GM20000 (cell line): ENCODE data around the gene SAP130.

Experiments used
- DNase-seq: peaks from one replicate; pipeline ENCODE4 v3.0.0; 2012; ENCODE audit warnings: low spot score
- TF ChIP-seq, protein P1 (sequence below): IDR thresholded peaks from 2 replicates; pipeline ENCODE4 v1.5.1; 2012; ENCODE audit warnings: mild to moderate bottlenecking, control low read depth; ENCODE audit errors: extremely low read depth, missing control alignments

SAP130 gene

DNA sequence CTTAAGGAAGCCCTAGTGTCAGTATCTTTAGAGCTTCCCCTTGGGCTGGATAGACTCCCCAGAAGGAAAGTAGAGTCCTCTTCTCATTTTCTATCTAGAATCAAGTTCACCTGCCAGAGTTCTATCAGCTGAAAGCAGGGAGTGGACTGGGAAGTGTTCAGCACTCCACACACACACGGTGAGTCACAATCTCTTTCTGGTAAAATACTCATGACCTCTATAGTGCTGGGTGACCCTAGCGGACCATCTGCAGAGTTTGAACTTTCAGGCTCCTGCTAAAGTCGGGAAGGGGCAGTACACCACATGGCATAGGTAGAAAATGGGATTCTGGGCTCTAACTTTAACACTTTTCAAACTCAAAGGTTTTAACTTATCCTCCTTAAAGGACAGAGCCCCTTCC lies 43.3 kb downstream of the SAP130 start:
- TF ChIP-seq, protein P1, sequence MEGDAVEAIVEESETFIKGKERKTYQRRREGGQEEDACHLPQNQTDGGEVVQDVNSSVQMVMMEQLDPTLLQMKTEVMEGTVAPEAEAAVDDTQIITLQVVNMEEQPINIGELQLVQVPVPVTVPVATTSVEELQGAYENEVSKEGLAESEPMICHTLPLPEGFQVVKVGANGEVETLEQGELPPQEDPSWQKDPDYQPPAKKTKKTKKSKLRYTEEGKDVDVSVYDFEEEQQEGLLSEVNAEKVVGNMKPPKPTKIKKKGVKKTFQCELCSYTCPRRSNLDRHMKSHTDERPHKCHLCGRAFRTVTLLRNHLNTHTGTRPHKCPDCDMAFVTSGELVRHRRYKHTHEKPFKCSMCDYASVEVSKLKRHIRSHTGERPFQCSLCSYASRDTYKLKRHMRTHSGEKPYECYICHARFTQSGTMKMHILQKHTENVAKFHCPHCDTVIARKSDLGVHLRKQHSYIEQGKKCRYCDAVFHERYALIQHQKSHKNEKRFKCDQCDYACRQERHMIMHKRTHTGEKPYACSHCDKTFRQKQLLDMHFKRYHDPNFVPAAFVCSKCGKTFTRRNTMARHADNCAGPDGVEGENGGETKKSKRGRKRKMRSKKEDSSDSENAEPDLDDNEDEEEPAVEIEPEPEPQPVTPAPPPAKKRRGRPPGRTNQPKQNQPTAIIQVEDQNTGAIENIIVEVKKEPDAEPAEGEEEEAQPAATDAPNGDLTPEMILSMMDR = no peak
- no peak for DNase-seq

DNA sequence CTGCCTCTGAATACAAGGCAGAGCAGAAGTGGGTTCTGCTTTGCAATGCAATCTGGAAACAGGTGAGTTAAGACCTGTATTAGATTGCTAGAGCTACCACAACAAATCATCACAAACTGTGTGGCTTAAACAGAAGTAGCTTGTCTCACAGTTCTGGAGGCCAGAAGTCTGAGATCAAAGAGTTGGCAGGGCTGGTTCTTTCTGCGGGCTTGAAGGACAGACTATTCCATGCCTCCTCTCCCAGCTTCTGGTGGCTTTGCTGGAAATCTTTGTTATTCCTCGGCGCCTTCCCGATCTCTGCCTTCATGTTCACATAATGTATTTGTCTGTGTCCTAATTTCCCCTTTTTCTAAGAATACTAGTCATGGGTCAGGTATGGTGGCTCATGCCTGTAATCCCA lies 58.4 kb downstream of the SAP130 start:
- DNase-seq = no peak
- TF ChIP-seq, protein P1 = no peak

DNA sequence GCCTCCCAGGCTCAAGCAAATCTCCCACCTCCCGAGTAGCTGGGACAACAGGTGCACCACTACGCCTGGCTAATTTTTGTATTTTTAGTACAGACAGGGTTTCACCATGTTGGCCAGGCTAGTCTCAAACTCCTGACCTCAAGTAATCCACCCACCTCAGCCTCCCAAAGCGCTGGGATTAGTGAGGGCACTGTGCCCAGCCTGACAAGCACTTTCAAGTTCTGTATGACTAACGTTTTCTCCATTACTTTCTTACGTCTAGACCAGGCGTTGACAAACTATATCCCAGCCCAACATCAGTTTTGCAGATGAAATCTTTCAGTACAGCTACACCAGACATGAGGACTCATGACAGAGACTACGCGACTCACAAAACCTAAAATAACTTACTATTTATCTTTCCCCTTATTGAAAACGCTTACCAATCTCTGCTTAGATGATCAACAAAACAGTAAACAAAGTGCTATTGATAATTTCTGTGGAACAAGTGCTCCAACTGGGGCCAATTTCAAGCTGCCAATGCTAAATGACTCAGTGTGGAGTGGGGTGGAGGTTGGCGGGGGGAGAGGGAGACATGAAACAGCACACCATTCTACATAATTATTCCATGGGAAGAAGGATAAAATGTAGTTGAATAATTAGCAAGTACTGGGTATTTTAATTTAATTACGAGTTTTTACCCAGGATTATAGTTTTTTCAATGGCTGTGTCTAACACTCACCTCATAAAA lies 59.1 kb downstream of the SAP130 start:
- DNase-seq = no peak
- TF ChIP-seq, protein P1 = no peak

DNA sequence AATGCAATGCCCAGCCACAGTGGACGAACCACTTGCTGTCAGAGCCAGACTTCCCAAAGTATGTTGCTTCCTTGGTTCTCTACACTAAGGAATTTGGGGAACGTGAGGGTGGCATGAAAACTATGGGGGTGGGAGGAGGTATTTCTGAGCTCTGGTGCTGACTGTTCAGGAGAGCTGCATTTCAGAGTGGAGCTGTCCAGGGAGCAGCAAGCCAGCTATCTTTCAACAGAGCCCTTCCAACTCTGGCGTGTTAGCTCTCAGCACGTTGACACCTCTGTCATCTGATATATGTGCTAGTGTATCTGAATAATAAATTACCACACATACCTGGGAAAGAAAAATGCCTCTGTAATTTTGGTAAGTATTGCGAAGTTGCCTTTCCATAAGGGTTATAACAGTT lies 66.1 kb downstream of the SAP130 start:
- TF ChIP-seq, protein P1 = no peak
- no peak for DNase-seq

DNA sequence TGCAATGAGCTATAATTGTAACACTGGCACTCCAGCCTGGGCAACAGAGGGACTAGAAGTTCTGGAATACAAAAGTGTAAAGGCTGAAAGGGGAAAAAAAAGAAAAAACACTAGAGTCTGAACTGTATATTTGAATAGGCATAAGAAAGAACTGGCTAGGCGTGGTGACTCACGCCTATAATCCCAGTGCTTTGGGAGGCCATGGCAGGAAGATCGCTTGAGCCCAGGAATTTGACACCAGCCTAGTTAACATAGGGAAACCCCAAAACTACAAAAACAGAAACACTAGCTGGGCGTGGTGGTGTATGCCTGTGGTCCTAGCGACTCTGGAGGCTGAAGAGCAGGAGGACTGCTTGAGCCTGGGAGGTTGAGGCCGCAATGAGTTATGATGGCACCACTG lies 70.6 kb downstream of the SAP130 start:
- TF ChIP-seq, protein P1 = no peak
- DNase-seq = no peak

DNA sequence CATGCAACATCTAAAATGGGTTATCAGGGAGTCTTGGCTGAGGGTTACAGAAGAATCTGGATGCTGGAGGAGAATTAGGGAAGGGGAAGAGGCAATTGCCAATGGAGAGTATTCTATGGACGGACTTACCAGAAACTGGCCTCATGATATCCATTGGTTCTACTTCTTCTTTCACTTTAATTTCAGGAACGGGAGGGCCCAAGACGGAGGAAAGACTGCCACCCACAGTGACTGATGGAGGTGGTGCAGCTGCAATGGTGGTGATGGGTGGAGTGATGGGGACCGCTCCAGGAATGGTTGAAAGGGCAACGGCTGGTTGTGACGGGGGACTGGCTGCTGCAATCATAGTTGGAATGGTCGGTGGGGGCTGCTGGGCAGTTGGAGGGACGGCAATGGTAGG lies 73.0 kb downstream of the SAP130 start:
- TF ChIP-seq, protein P1 = no peak
- no peak for DNase-seq

DNA sequence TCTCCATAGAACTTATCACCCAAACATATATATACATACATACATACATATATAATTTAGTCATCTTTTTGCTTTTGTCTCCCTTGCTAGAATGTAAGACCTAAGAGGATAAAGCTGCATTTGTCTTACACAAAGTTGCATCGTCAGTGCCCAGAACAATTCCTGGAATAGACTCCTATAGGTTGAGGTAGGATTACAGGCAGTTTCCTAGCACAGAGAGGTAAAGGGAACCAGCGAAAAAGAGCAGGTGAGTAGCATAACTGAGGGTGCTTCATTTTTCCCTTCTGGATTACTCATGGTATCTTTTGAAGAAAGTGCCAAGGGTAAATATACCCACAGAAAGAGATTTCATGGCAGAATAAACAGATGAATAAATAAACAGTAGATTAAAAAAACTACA lies 74.0 kb downstream of the SAP130 start:
- DNase-seq = no peak
- TF ChIP-seq, protein P1 = no peak
